Neural cell (in vitro differentiated cells): ENCODE measurements around the gene TRAPPC3. TPM values are rescaled to one million over a fixed set of nuclear protein-coding genes. Genes with fewer than 3 reads are reported as not detected.

Source experiments
- H2AFZ ChIP-seq: fragments of 200-600, 300-800 bp; sonication (generic), shearing (Covaris generic); 2 replicates; pipeline ENCODE4 v1.6.0; 2014; ENCODE audit warnings: low read depth, mild to moderate bottlenecking, antibody characterized with exemption, low read length, moderate library complexity
- H3F3A ChIP-seq: fragments of 200-600 bp; shearing (Covaris generic); 2 replicates; pipeline ENCODE4 v1.6.1; 2016; ENCODE audit warnings: mild to moderate bottlenecking, moderate library complexity, mixed read lengths, antibody characterized with exemption, low read length; ENCODE audit not compliant: insufficient read depth, poor library complexity, severe bottlenecking
- H3K27ac ChIP-seq: fragments of 200-600, 300-800 bp; sonication (generic), shearing (Covaris generic); 2 replicates; pipeline ENCODE4 v1.5.1; 2014; ENCODE audit warnings: mild to moderate bottlenecking, low read length, moderate library complexity
- H3K27me3 ChIP-seq: fragments of 300-800, 200-600 bp; sonication (generic), shearing (Covaris generic); 2 replicates; pipeline ENCODE4 v1.6.0; 2014; ENCODE audit warnings: mild to moderate bottlenecking, low read depth, low read length, moderate library complexity; ENCODE audit not compliant: insufficient read depth
- H3K36me3 ChIP-seq: fragments of 300-800, 200-600 bp; sonication (generic), shearing (Covaris generic); 2 replicates; pipeline ENCODE4 v1.5.1; 2014; ENCODE audit warnings: mild to moderate bottlenecking, antibody characterized with exemption, low read length, moderate library complexity; ENCODE audit not compliant: insufficient read depth
- H3K4me2 ChIP-seq: fragments of 300-800, 200-600 bp; sonication (generic), shearing (Covaris generic); 2 replicates; pipeline ENCODE4 v1.6.0; 2014; ENCODE audit warnings: mild to moderate bottlenecking, low read length
- H3K4me3 ChIP-seq: fragments of 300-800, 200-600 bp; sonication (generic), shearing (Covaris generic); 2 replicates; pipeline ENCODE4 v1.5.1; 2014; ENCODE audit warnings: mild to moderate bottlenecking, low read length, moderate library complexity
- H3K79me2 ChIP-seq: fragments of 200-600 bp; shearing (Covaris generic); replicated peaks from 2 replicates; pipeline ENCODE4 v1.6.0; 2014; ENCODE audit warnings: mild to moderate bottlenecking, low read length, moderate library complexity; ENCODE audit not compliant: insufficient read depth
- H3K9ac ChIP-seq: fragments of 300-800, 200-600 bp; sonication (generic), shearing (Covaris generic); 2 replicates; pipeline ENCODE4 v1.6.1; 2016; ENCODE audit warnings: mild to moderate bottlenecking, low read length, mixed read lengths
- H3K9me2 ChIP-seq: fragments of 200-600 bp; shearing (Covaris generic); 2 replicates; pipeline ENCODE4 v1.6.1; 2016; ENCODE audit warnings: mild to moderate bottlenecking, low read length, mixed read lengths; ENCODE audit not compliant: insufficient read depth
- H3K9me3 ChIP-seq: fragments of 200-600, 300-800 bp; sonication (generic), shearing (Covaris generic); 2 replicates; pipeline ENCODE4 v1.6.1; 2016; ENCODE audit warnings: mild to moderate bottlenecking, mixed run types, low read length, moderate library complexity, mixed read lengths
- H4K20me1 ChIP-seq: fragments of 200-600 bp; shearing (Covaris generic); 2 replicates; pipeline ENCODE4 v1.6.1; 2016; ENCODE audit warnings: mild to moderate bottlenecking, mixed run types; ENCODE audit not compliant: insufficient read depth
- POLR2AphosphoS5 ChIP-seq: IDR thresholded peaks from 2 replicates; pipeline ENCODE4 v1.6.1; 2012
- RAD21 ChIP-seq: fragments of 450-650 bp; conservative IDR thresholded peaks from 2 replicates; pipeline ENCODE4 v1.6.1; 2014; ENCODE audit warnings: antibody characterized with exemption, mild to moderate bottlenecking, moderate library complexity
- SMC3 ChIP-seq: fragments of 450-650 bp; conservative IDR thresholded peaks from 2 replicates; pipeline ENCODE4 v1.6.1; 2014; ENCODE audit warnings: antibody characterized with exemption, mild to moderate bottlenecking, moderate library complexity; ENCODE audit not compliant: poor library complexity
- polyA plus RNA-seq: library from polyadenylated mRNA; depleted of rRNA; stranded (reverse); fragments of >200 nt; gene quantifications from 2 replicates; pipeline ENCODE4 v1.2.3, GENCODE V29; 2014
- TF ChIP-seq, protein P1 (sequence below): IDR thresholded peaks from 2 replicates; pipeline ENCODE4 v1.6.1; 2012; ENCODE audit warnings: borderline replicate concordance
- TF ChIP-seq, protein P2 (sequence below): fragments of 450-650 bp; IDR thresholded peaks from 2 replicates; pipeline ENCODE4 v1.5.1; 2014; ENCODE audit warnings: antibody characterized with exemption, mild to moderate bottlenecking, moderate library complexity; ENCODE audit not compliant: poor library complexity, severe bottlenecking

Gene TRAPPC3
- polyA plus RNA-seq, 1 donor from 2014 or later, result 278 TPM

DNA sequence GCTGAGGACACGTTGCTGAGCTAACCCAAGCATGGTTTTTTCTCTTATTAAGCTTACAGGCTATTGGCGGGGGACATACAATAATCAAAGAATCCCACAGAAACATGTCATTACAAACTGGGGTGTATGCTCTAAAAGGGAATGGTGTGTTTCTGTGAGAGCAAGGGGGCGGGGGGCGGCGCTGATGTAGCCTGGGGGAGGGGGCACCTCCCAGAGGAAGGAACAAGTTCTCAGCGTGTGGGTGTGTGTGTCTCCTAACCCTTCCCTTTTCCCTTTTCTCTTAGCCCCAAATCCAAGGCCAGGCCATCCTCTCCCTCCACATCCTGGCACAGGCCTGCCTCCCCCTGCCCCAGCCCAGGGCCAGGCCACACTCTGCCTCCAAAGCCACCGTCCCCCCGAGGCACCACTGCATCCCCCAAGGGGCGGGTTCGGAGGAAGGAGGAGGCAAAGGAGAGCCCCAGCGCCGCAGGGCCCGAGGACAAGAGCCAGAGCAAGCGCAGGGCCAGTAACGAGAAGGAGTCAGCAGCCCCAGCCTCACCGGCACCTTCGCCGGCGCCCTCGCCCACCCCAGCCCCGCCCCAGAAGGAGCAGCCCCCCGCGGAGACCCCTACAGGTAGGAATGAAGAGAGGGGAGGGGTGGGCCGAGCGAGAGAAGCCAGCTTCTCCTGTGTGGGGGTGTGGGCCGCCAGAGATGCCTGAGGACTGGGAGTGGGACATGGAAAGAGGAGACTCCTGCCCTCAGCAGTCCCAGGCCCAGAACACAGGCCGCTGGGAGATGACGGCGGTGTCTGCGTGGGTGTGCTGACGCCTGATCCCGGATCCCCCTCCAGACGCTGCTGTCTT lies 28.5 kb upstream of the TRAPPC3 start (continued):
- TF ChIP-seq, protein P1, sequence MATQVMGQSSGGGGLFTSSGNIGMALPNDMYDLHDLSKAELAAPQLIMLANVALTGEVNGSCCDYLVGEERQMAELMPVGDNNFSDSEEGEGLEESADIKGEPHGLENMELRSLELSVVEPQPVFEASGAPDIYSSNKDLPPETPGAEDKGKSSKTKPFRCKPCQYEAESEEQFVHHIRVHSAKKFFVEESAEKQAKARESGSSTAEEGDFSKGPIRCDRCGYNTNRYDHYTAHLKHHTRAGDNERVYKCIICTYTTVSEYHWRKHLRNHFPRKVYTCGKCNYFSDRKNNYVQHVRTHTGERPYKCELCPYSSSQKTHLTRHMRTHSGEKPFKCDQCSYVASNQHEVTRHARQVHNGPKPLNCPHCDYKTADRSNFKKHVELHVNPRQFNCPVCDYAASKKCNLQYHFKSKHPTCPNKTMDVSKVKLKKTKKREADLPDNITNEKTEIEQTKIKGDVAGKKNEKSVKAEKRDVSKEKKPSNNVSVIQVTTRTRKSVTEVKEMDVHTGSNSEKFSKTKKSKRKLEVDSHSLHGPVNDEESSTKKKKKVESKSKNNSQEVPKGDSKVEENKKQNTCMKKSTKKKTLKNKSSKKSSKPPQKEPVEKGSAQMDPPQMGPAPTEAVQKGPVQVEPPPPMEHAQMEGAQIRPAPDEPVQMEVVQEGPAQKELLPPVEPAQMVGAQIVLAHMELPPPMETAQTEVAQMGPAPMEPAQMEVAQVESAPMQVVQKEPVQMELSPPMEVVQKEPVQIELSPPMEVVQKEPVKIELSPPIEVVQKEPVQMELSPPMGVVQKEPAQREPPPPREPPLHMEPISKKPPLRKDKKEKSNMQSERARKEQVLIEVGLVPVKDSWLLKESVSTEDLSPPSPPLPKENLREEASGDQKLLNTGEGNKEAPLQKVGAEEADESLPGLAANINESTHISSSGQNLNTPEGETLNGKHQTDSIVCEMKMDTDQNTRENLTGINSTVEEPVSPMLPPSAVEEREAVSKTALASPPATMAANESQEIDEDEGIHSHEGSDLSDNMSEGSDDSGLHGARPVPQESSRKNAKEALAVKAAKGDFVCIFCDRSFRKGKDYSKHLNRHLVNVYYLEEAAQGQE, result no peak
- no peak for TF ChIP-seq SMC3

DNA sequence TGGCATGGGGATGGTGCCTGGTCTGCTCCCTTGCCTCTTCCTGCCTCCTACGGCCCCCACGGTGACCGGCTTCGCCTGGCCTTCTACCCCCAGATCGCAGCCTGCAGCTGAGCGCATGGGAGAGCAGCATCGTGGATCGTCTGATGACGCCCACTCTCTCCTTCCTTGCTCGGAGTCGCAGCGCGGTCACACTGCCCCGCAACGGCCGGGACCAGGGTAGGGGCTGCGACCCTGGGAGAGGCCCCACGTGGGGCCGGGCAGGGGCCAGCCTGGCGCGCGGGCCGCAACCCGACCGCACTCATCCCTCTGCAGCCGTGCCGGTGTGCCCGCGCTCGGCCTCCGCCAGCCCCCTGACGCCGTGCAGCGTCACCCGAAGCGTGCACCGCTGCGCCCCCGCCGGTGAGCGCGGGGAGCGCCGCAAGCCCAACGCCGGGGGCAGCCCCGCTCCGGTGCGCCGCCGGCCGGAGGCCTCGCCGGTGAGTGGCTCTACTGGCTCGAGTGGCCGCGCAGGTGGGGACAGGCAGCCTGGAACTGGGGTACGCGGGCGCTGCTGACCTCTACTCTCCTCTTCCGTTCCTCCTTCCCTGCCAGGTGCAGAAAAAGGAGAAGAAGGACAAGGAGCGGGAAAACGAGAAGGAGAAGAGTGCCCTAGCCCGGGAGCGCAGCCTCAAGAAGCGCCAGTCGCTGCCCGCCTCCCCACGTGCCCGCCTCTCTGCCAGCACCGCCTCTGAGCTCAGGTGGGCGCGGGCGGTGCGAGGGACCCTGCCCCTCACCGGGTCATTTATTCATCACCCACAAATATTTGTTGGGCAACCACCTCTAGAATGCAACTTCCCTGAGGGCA lies 27.0 kb upstream of the TRAPPC3 start:
- Histone ChIP-seq H3K27me3 (no peaks in the 10 kb centered on the region), H3K27ac (no peak overlapping the region), H3K4me3 (no peak overlapping the region), H3K79me2 (no peaks in the 10 kb centered on the region), H3K9me2 (no peaks in the 10 kb centered on the region), H4K20me1 (peaks cover 4% of the 10 kb centered on the region), H3K9ac (peak overlapping the region; percentile 14), H3K36me3 (peaks cover 10% of the 10 kb centered on the region), H3K4me2 (no peak overlapping the region), H3F3A (no peaks in the 10 kb centered on the region), H3K9me3 (no peaks in the 10 kb centered on the region), H2AFZ (no peak overlapping the region)
- no peak for TF ChIP-seq SMC3

DNA sequence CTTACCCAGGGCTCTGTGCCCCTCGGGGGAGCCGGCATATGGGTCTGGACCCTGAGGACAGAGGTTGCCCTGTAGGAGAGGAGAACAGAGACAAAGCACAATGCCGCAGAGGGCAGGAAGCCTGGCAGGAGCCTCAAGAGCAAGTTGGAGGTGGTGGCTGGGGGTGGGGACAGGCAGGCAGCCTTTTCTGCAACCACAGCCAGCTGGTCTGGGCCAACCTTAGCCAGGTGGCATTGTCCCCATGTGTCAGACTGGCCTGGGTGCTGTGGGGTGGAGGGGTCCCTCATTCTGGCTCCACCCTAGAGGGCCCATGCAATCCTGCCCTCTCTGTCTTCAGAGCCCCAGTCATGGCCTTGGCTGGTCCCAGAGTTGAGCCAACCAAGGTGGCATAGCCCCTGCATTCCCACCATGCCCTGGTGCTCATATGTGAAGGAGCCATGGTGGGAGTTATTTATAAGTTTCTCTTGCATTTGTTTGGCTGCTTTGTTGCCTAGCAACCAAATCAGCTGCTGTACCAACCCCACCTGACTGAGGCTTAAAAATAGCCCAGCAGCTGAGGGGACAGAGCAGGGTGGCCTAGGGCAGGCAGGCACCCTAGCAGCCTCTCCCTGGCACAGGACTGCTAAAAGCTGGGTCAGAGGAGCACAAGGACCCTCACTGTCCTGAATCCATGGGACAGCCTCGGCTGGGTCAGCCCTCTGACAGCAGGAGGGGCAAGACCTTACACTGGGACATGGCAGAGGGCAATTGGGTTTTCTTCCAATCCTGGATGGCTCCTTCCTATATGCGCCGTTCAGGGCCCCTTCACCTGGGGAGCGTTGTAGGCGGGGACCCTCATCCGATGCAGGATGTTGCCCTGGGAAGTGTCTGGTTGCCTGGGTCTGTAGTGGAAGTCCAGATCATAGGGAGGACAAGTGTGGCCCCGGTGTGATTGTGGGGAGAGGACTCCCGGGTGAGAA lies 26.1 kb upstream of the TRAPPC3 start:
- Histone ChIP-seq H3K36me3 (peaks cover 7% of the 10 kb centered on the region), H3K9ac (peak overlapping the region; percentile 14), H2AFZ (no peak overlapping the region), H3K9me3 (no peaks in the 10 kb centered on the region), H3K4me2 (no peak overlapping the region), H3F3A (no peaks in the 10 kb centered on the region), H3K27ac (no peak overlapping the region), H3K4me3 (peak overlapping the region; percentile 13), H4K20me1 (peaks cover 4% of the 10 kb centered on the region), H3K9me2 (no peaks in the 10 kb centered on the region), H3K79me2 (peaks cover 2% of the 10 kb centered on the region), H3K27me3 (no peaks in the 10 kb centered on the region)
- TF ChIP-seq SMC3 (no peak), POLR2AphosphoS5 (no peak)

DNA sequence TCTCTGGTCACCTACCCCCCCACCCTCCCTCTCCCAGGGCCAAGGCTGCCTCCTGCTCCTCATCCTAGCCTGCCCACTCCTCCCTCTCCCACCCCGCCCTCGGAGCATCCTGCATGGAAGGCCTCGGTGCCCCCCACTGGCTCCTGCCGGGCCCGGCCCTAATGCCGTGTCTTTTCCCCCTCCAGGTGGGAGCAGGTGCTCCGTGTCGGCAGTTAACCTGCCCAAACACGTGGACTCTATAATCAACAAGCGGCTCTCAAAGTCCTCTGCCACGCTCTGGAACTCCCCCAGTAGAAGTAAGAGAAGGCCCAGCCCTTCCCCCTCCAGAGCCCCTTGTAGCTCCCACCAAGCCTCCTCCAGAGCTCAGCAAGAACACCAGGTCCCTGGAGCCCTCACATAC lies 25.4 kb upstream of the TRAPPC3 start:
- no peak overlapping the region for H3K27ac ChIP-seq

More for the DNA sequence above, 25.4 kb upstream of the TRAPPC3 start:
- Histone ChIP-seq H3K27me3 (no peaks in the 10 kb centered on the region), H4K20me1 (peaks cover 8% of the 10 kb centered on the region), H3K4me2 (no peak overlapping the region), H3F3A (no peaks in the 10 kb centered on the region), H3K9me3 (no peaks in the 10 kb centered on the region), H3K9me2 (no peaks in the 10 kb centered on the region), H3K9ac (no peak overlapping the region), H3K36me3 (peaks cover 7% of the 10 kb centered on the region), H3K79me2 (peaks cover 4% of the 10 kb centered on the region), H2AFZ (no peak overlapping the region), H3K4me3 (peak overlapping the region; percentile 13)
- TF ChIP-seq, protein P2, sequence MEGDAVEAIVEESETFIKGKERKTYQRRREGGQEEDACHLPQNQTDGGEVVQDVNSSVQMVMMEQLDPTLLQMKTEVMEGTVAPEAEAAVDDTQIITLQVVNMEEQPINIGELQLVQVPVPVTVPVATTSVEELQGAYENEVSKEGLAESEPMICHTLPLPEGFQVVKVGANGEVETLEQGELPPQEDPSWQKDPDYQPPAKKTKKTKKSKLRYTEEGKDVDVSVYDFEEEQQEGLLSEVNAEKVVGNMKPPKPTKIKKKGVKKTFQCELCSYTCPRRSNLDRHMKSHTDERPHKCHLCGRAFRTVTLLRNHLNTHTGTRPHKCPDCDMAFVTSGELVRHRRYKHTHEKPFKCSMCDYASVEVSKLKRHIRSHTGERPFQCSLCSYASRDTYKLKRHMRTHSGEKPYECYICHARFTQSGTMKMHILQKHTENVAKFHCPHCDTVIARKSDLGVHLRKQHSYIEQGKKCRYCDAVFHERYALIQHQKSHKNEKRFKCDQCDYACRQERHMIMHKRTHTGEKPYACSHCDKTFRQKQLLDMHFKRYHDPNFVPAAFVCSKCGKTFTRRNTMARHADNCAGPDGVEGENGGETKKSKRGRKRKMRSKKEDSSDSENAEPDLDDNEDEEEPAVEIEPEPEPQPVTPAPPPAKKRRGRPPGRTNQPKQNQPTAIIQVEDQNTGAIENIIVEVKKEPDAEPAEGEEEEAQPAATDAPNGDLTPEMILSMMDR, result no peak
- TF ChIP-seq RAD21, result no peak
